ENCODE data around the gene TNIK. TPM values are rescaled to one million over a fixed set of nuclear protein-coding genes. Genes with fewer than 3 reads are reported as not detected.

TNIK gene
- polyA plus RNA-seq, 1 donor from 2014 or later, result 19.3 TPM

GRCh38 chr3:171388527-171388926 is 71.7 kb downstream of the TNIK start:
- Histone ChIP-seq H3K36me3 (ENCODE audit: insufficient read depth, low read length) (no peaks in the 10 kb centered on the region), H3K27ac (ENCODE audit: low read length) (no peak overlapping the region), H3K79me2 (replicated peaks; ENCODE audit: insufficient read depth, low read length) (no peaks in the 10 kb centered on the region), H3K27me3 (ENCODE audit: insufficient read depth, low read depth, low read length) (no peaks in the 10 kb centered on the region), H3K4me2 (ENCODE audit: low read length) (no peak overlapping the region), H3K9me3 (ENCODE audit: low read length) (peaks cover 6% of the 10 kb centered on the region), H3K9me2 (ENCODE audit: insufficient read depth, low read length) (no peaks in the 10 kb centered on the region), H3K9ac (ENCODE audit: low read length) (no peak overlapping the region), H2AFZ (ENCODE audit: low read depth, low read length) (no peak overlapping the region), H4K20me1 (ENCODE audit: insufficient read depth) (no peaks in the 10 kb centered on the region), H3F3A (ENCODE audit: insufficient read depth, low read length, poor library complexity, severe bottlenecking) (peaks cover 4% of the 10 kb centered on the region), H3K4me3 (ENCODE audit: low read length) (no peak overlapping the region)
- TF ChIP-seq POLR2AphosphoS5 (IDR thresholded peaks at IDR 0.05) (no peak), SMC3 (conservative IDR thresholded peaks at IDR 0.05; ENCODE audit: poor library complexity) (no peak), REST (IDR thresholded peaks at IDR 0.05; ENCODE audit: borderline replicate concordance) (no peak), RAD21 (conservative IDR thresholded peaks at IDR 0.05) (no peak), TAF1 (IDR thresholded peaks at IDR 0.05; ENCODE audit: low read depth) (no peak), CTCF (IDR thresholded peaks at IDR 0.05; ENCODE audit: poor library complexity, severe bottlenecking) (no peak), EP300 (conservative IDR thresholded peaks at IDR 0.05; ENCODE audit: poor library complexity, severe bottlenecking) (no peak), MXI1 (conservative IDR thresholded peaks at IDR 0.05; ENCODE audit: poor library complexity, severe bottlenecking) (no peak), EZH2 (IDR thresholded peaks at IDR 0.05; ENCODE audit: borderline replicate concordance, insufficient read depth, low read length, poor library complexity, severe bottlenecking) (no peak)

GRCh38 chr3:171387062-171387461 is 73.1 kb downstream of the TNIK start:
- Histone ChIP-seq H4K20me1 (ENCODE audit: insufficient read depth) (no peaks in the 10 kb centered on the region), H3K27me3 (ENCODE audit: insufficient read depth, low read depth, low read length) (no peaks in the 10 kb centered on the region), H3K27ac (ENCODE audit: low read length) (no peak overlapping the region), H3K9me3 (ENCODE audit: low read length) (peaks cover 6% of the 10 kb centered on the region), H3F3A (ENCODE audit: insufficient read depth, low read length, poor library complexity, severe bottlenecking) (peaks cover 4% of the 10 kb centered on the region), H3K36me3 (ENCODE audit: insufficient read depth, low read length) (no peaks in the 10 kb centered on the region), H3K79me2 (replicated peaks; ENCODE audit: insufficient read depth, low read length) (no peaks in the 10 kb centered on the region), H2AFZ (ENCODE audit: low read depth, low read length) (no peak overlapping the region), H3K9me2 (ENCODE audit: insufficient read depth, low read length) (no peaks in the 10 kb centered on the region), H3K4me2 (ENCODE audit: low read length) (no peak overlapping the region), H3K4me3 (ENCODE audit: low read length) (no peak overlapping the region), H3K9ac (ENCODE audit: low read length) (no peak overlapping the region)
- TF ChIP-seq SMC3 (conservative IDR thresholded peaks at IDR 0.05; ENCODE audit: poor library complexity) (no peak), EP300 (conservative IDR thresholded peaks at IDR 0.05; ENCODE audit: poor library complexity, severe bottlenecking) (no peak), TAF1 (IDR thresholded peaks at IDR 0.05; ENCODE audit: low read depth) (no peak), RAD21 (conservative IDR thresholded peaks at IDR 0.05) (no peak), CTCF (IDR thresholded peaks at IDR 0.05; ENCODE audit: poor library complexity, severe bottlenecking) (no peak), MXI1 (conservative IDR thresholded peaks at IDR 0.05; ENCODE audit: poor library complexity, severe bottlenecking) (no peak), EZH2 (IDR thresholded peaks at IDR 0.05; ENCODE audit: borderline replicate concordance, insufficient read depth, low read length, poor library complexity, severe bottlenecking) (no peak), REST (IDR thresholded peaks at IDR 0.05; ENCODE audit: borderline replicate concordance) (no peak)
